PC-3 (cell line): ENCODE measurements around the gene CTXN2. TPM values are rescaled to one million over a fixed set of nuclear protein-coding genes. Genes with fewer than 3 reads are reported as not detected.

ENCODE experiments used
- ATAC-seq: fragments of 200-7000 bp; cut with Tn5 transposase; 2 replicates; pipeline ENCODE4 v1.9.1; 2020; ENCODE audit warnings: mild to moderate bottlenecking, moderate library complexity
- BruUV-seq: library from RNA; stranded (reverse); fragments of 400-500 nt; replicated peaks from 2 replicates; lab custom pipeline; 2021; lab: Mats Ljungman, UMichigan
- CTCF ChIA-PET: fragments of 300-600 bp; sonication (Branson Sonifier 250); formaldehyde crosslinking; loops from one replicate; lab custom pipeline; 2022; ENCODE audit warnings: antibody characterized with exemption; lab: Charles Lee
- POLR2A ChIA-PET: fragments of 300-600 bp; sonication (Branson Sonifier 250); formaldehyde crosslinking; loops from one replicate; lab custom pipeline; 2022; ENCODE audit warnings: antibody characterized with exemption; ENCODE audit not compliant: unreplicated experiment; lab: Charles Lee
- DNase-seq: peaks from one replicate; pipeline ENCODE4 v3.0.0-alpha.2; 2015
- H2AFZ ChIP-seq: fragments of 300-600 bp; sonication (generic); 2 replicates; pipeline ENCODE4 v1.6.0; 2016; ENCODE audit warnings: antibody characterized with exemption, low read length
- H3F3A ChIP-seq: fragments of 300-600 bp; sonication (generic); one replicate; pipeline ENCODE4 v1.6.0; 2017; ENCODE audit warnings: antibody characterized with exemption, low read length, control low read depth, mild to moderate bottlenecking; ENCODE audit not compliant: unreplicated experiment
- H3K27ac ChIP-seq: fragments of 300-600 bp; sonication (generic); 2 replicates; pipeline ENCODE4 v1.5.1; 2016; ENCODE audit warnings: mild to moderate bottlenecking, low read length
- H3K27me3 ChIP-seq: fragments of 300-600 bp; sonication (generic); 2 replicates; pipeline ENCODE4 v1.6.1; 2016; ENCODE audit warnings: low read length, mixed read lengths
- H3K36me3 ChIP-seq: fragments of 300-600 bp; sonication (generic); 2 replicates; pipeline ENCODE4 v1.6.1; 2016; ENCODE audit warnings: low read depth, mixed run types, low read length, mixed read lengths
- H3K4me1 ChIP-seq: fragments of 300-600 bp; sonication (generic); 2 replicates; pipeline ENCODE4 v1.5.1; 2016; ENCODE audit warnings: low read length; ENCODE audit not compliant: insufficient read depth
- H3K4me2 ChIP-seq: fragments of 300-600 bp; sonication (generic); 2 replicates; pipeline ENCODE4 v1.6.0; 2016; ENCODE audit warnings: low read length
- H3K4me3 ChIP-seq: fragments of 300-600 bp; sonication (generic); 2 replicates; pipeline ENCODE4 v1.5.1; 2016; ENCODE audit warnings: mild to moderate bottlenecking, low read length, mixed read lengths
- H3K79me2 ChIP-seq: fragments of 300-600 bp; sonication (generic); 2 replicates; pipeline ENCODE4 v1.6.1; 2017; ENCODE audit warnings: low read length, mixed read lengths
- H3K9ac ChIP-seq: fragments of 300-600 bp; sonication (generic); 2 replicates; pipeline ENCODE4 v1.6.0; 2016; ENCODE audit warnings: mild to moderate bottlenecking, low read length
- H3K9me2 ChIP-seq: fragments of 300-600 bp; sonication (generic); replicated peaks from 2 replicates; pipeline ENCODE4 v1.6.1; 2016; ENCODE audit warnings: mixed run types, low read length, mixed read lengths
- H3K9me3 ChIP-seq: fragments of 300-600 bp; sonication (generic); 2 replicates; pipeline ENCODE4 v1.6.1; 2016; ENCODE audit warnings: low read length, mixed read lengths
- H4K20me1 ChIP-seq: fragments of 300-600 bp; sonication (generic); 2 replicates; pipeline ENCODE4 v1.6.1; 2016; ENCODE audit warnings: low read length, mixed read lengths
- CTCF ChIP-seq: fragments of 300-600 bp; sonication (generic); conservative IDR thresholded peaks from 2 replicates; pipeline ENCODE4 v1.5.1; 2017; ENCODE audit warnings: antibody characterized with exemption, low read depth, mild to moderate bottlenecking, low read length
- EZH2 ChIP-seq: fragments of 300-600 bp; sonication (generic); IDR thresholded peaks from one replicate; pipeline ENCODE4 v1.6.1; 2017; ENCODE audit warnings: antibody characterized with exemption, mild to moderate bottlenecking, low read length; ENCODE audit not compliant: unreplicated experiment
- EZH2phosphoT487 ChIP-seq: fragments of 300-600 bp; sonication (generic); IDR thresholded peaks from 2 replicates; pipeline ENCODE4 v1.6.1; 2018; ENCODE audit warnings: mild to moderate bottlenecking, antibody characterized with exemption, low read length, borderline replicate concordance
- intact Hi-C: fragments of 100-400 bp; cut with micrococcal nuclease; formaldehyde crosslinking; loops from 2 replicates; pipeline ENCODE4 v1.9.0; 2023
- total RNA-seq: library from RNA; depleted of rRNA; stranded (reverse); fragments of >200 nt; gene quantifications from 2 replicates; pipeline ENCODE4 v1.2.3, GENCODE V29; 2014; rRNA removed

Gene CTXN2
- total RNA-seq, 1 experiment from 2014 or later, result not detected

DNA sequence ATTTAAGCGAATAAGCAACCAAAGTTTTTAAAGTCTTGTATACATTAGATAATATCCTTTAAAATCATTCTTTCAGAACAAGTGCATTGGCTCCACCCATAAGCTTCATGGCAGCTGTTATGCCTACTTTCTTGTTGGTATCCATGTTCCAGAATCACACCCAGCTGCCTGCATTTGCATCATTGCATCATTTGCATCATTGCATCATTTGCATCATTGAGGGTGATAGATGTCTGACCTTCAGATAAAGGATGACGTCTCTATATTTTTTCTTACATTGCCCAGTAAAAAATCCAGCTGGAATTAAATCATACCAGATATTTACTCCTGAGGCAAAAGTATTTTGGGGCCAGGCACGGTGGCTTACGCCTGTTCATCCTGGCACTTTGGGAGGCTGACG, 56.9 kb downstream of the CTXN2 start:
- H3K27me3 ChIP-seq, result no peaks in the 10 kb centered on the region
- no peak overlapping the region for H3K9ac ChIP-seq
- no peak overlapping the region for H3K4me2 ChIP-seq
- no peak overlapping the region for H2AFZ ChIP-seq
- no peaks in the 10 kb centered on the region for H3F3A ChIP-seq
- no peaks in the 10 kb centered on the region for H3K9me3 ChIP-seq
- ChIA-PET CTCF (no interaction called here), POLR2A (no interaction called here)
- intact Hi-C loops, result no loop called here
- H3K4me3 ChIP-seq, result no peak overlapping the region
- BruUV-seq, result no TSS peak
- ATAC-seq (no peak), DNase-seq (no peak)
- no peaks in the 10 kb centered on the region for H3K9me2 ChIP-seq
- no peak overlapping the region for H3K27ac ChIP-seq
- H3K4me1 ChIP-seq, result no peaks in the 10 kb centered on the region
- H3K79me2 ChIP-seq, result no peaks in the 10 kb centered on the region
- TF ChIP-seq CTCF, result no peak
- H4K20me1 ChIP-seq, result no peaks in the 10 kb centered on the region
- H3K36me3 ChIP-seq, result no peaks in the 10 kb centered on the region

DNA sequence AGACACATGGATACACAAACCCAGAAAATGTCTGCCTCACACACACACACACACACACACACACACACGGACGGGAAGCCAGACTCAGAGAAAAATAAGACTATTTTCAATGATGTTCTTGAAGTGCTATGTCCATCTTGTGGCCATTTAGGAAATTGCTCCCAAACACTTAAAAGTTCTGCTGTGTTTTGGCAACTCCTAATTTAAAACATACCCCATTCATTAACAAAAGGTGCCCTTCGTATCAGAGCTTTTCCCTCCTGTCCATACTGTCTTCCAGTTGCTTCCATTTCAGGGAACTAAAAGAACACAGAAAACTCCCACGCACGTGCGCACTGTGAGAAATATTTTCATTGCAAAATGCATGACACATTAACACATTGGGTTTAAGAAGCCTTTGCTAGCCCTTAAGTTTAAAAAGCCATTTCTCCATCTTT, 59.2 kb downstream of the CTXN2 start:
- H4K20me1 ChIP-seq, result no peaks in the 10 kb centered on the region
- no peak overlapping the region for H3K4me2 ChIP-seq
- intact Hi-C loops, result loop anchor here (1.0 to 2.0 kb wide), 3 partner anchors 138 to 1054 kb away; no protein-coding TSS in a partner anchor
- H3K4me1 ChIP-seq, result no peaks in the 10 kb centered on the region
- H3K27ac ChIP-seq, result no peak overlapping the region
- H2AFZ ChIP-seq, result peak overlapping the region; percentile 11; the same call in 1 of the 2 replicates
- no peaks in the 10 kb centered on the region for H3F3A ChIP-seq
- H3K79me2 ChIP-seq, result no peaks in the 10 kb centered on the region
- H3K9me3 ChIP-seq, result no peaks in the 10 kb centered on the region
- no peak for TF ChIP-seq EZH2phosphoT487
- TF ChIP-seq EZH2, result no peak
- TF ChIP-seq CTCF, result peak; percentile 66
- ATAC-seq, result no peak; the same call in 1 of the 2 replicates
- ChIA-PET POLR2A (no interaction called here), CTCF (no interaction called here)
- no peak overlapping the region for H3K9ac ChIP-seq
- peak; percentile 60 for DNase-seq
- no peaks in the 10 kb centered on the region for H3K9me2 ChIP-seq
- H3K27me3 ChIP-seq, result no peaks in the 10 kb centered on the region
- no peak overlapping the region for H3K4me3 ChIP-seq
- no peaks in the 10 kb centered on the region for H3K36me3 ChIP-seq
- BruUV-seq, result no TSS peak

DNA sequence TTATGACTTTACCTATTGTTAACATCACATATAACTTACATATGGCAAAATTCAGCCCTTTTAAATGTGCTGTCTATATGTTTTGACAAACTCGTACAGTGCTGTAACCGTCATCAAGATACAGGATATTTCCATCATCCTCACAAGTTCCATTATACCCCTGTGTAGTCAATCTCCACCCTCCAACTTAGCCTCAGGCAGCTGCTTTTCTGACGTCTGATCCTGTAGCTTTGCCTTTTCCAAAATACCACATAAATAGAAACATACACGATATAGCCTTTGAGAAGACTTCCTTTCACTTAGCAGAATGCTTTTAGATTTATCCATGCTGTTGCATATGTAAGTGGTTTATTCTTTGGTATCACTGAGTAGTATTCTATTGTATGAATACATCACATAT, 61.7 kb downstream of the CTXN2 start:
- no peaks in the 10 kb centered on the region for H3K9me2 ChIP-seq
- no peak for ATAC-seq
- no peak overlapping the region for H3K4me3 ChIP-seq
- H3K9ac ChIP-seq, result no peak overlapping the region
- no peaks in the 10 kb centered on the region for H3K9me3 ChIP-seq
- POLR2A ChIA-PET, result no interaction called here
- H3K36me3 ChIP-seq, result no peaks in the 10 kb centered on the region
- no peaks in the 10 kb centered on the region for H3K79me2 ChIP-seq
- no peaks in the 10 kb centered on the region for H4K20me1 ChIP-seq
- intact Hi-C loops, result no loop called here
- CTCF ChIA-PET, result no interaction called here
- no peaks in the 10 kb centered on the region for H3K4me1 ChIP-seq
- H2AFZ ChIP-seq, result no peak overlapping the region
- no TSS peak for BruUV-seq
- H3K27me3 ChIP-seq, result no peaks in the 10 kb centered on the region
- H3K27ac ChIP-seq, result no peak overlapping the region
- TF ChIP-seq EZH2phosphoT487 (no peak), EZH2 (no peak), CTCF (no peak)
- H3F3A ChIP-seq, result no peaks in the 10 kb centered on the region
- no peak overlapping the region for H3K4me2 ChIP-seq
- no peak for DNase-seq

Other genes with a start within 250 kb of the CTXN2 start
- not detected in 2 replicates for gene SLC24A5, start 70.7 kb upstream of the CTXN2 start, total RNA-seq
- 7.0 and 18.8 TPM in 2 replicates for gene MYEF2, start 13.4 kb upstream of the CTXN2 start, total RNA-seq
- gene SLC12A1, start 14.6 kb downstream of the CTXN2 start, total RNA-seq, result not detected in 2 replicates
- gene DUT, start 139.8 kb downstream of the CTXN2 start, total RNA-seq, result 76.9 and 85.2 TPM in 2 replicates